Chondrocyte (in vitro differentiated cells): ENCODE data around the gene IL20RB. TPM values are rescaled to one million over a fixed set of nuclear protein-coding genes. Genes with fewer than 3 reads are reported as not detected.
A peak's percentile ranks its signal among the peaks of the same experiment; 100 is the strongest.

ENCODE experiments used
- DNase-seq: peaks from one replicate; pipeline ENCODE4 v3.0.0; 2021; ENCODE audit warnings: mixed read lengths, low spot score
- H3K27ac Mint-ChIP-seq: one replicate; pipeline ENCODE4 v1.8.0; 2021; ENCODE audit warnings: mild to moderate bottlenecking, moderate library complexity, mixed read lengths; ENCODE audit not compliant: unreplicated experiment
- H3K27me3 Mint-ChIP-seq: 2 replicates; pipeline ENCODE4 v1.8.0; 2021; ENCODE audit warnings: low read depth, mixed read lengths
- H3K36me3 Mint-ChIP-seq: 2 replicates; pipeline ENCODE4 v1.8.0; 2021; ENCODE audit warnings: low read depth, mixed read lengths
- H3K4me1 Mint-ChIP-seq: 2 replicates; pipeline ENCODE4 v1.8.0; 2021; ENCODE audit warnings: low read depth, mild to moderate bottlenecking, mixed read lengths
- H3K4me3 Mint-ChIP-seq: one replicate; pipeline ENCODE4 v1.8.0; 2021; ENCODE audit warnings: mild to moderate bottlenecking, moderate library complexity, mixed read lengths; ENCODE audit not compliant: unreplicated experiment
- H3K9me3 Mint-ChIP-seq: 2 replicates; pipeline ENCODE4 v1.8.0; 2021; ENCODE audit warnings: low read depth, mixed read lengths
- CTCF ChIP-seq: fragments of 200-600 bp; sonication (generic); IDR thresholded peaks from 2 replicates; pipeline ENCODE4 v1.5.0; 2021; ENCODE audit warnings: antibody characterized with exemption, mild to moderate bottlenecking, moderate library complexity
- total RNA-seq: library from RNA; stranded (reverse); gene quantifications from 3 replicates; pipeline ENCODE4 v1.2.1, GENCODE V29; 2021

Gene IL20RB
- total RNA-seq, 1 donor from 2014 or later: 0.92 TPM

DNA sequence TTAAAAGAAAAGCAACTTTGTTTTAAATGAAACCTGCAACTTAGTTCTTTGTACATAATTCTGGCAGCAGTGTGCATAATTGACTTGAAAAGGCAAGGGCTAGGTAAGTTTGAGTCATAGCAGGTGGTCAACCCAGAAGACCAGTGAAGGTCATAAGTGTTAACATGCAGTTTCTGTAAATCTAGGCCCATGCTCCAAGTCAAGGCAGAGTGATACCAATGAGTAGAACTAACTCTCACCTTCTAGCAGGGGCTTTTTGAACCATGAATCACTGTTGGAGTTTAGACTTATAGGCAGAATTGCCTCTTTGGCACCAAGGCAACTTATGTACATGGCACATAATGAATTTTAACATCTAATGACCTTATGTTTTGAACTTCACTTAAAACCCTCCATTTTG is 29.5 kb upstream of the IL20RB start:
- Mint-ChIP-seq H3K4me1 (peaks cover 23% of the 10 kb centered on the region), H3K4me3 (no peak overlapping the region)

DNA sequence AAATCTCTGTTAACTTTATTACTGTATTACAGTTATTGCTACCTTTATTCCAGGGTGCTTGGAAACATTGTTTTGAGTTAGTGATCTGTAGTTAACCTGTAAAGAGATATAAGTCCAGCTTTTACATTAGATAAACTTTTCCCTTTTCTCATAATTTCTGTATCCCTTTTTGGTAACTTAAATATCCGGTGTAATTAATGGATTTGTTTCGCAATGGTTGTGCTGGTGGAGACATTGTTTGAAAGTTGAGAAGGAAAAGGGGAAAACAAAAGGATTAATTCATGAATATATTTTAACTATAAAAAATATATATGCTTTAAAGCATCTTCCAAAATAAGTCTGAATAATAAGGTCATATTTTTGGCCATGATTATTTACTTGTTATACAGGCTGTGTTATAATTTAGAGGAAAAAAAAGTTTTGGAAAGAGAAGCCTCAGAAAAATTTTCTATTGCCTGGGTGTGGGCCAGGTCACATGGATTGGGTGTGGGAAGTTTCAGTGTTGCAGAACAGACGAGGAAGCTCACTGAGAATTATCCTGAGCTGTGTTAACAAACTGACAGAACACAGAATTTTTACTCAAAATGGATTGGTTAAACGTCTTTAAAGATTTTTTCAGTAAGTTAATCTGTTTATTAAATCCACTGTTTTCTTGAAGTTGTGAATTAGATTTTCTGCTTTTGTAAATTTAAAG is 27.7 kb upstream of the IL20RB start:
- DNase-seq: no peak
- H3K36me3 Mint-ChIP-seq: peaks cover 4% of the 10 kb centered on the region
- no peaks in the 10 kb centered on the region for H3K9me3 Mint-ChIP-seq
- H3K27ac Mint-ChIP-seq: peak overlapping the region; percentile 59
- TF ChIP-seq CTCF: no peak
- no peak overlapping the region for H3K4me3 Mint-ChIP-seq
- no peaks in the 10 kb centered on the region for H3K27me3 Mint-ChIP-seq
- H3K4me1 Mint-ChIP-seq: peaks cover 24% of the 10 kb centered on the region

More for the DNA sequence above, 29.5 kb upstream of the IL20RB start:
- TF ChIP-seq CTCF: no peak
- H3K27me3 Mint-ChIP-seq: no peaks in the 10 kb centered on the region
- no peaks in the 10 kb centered on the region for H3K9me3 Mint-ChIP-seq
- H3K36me3 Mint-ChIP-seq: peaks cover 2% of the 10 kb centered on the region
- no peak overlapping the region for H3K27ac Mint-ChIP-seq
- no peak for DNase-seq

GRCh38 chr3:136931606-136932005 is 26.2 kb upstream of the IL20RB start:
- peaks cover 24% of the 10 kb centered on the region for H3K4me1 Mint-ChIP-seq

GRCh38 chr3:136932523-136932922 is 25.3 kb upstream of the IL20RB start:
- H3K4me3 Mint-ChIP-seq: no peak overlapping the region
- no peak for TF ChIP-seq CTCF
- peaks cover 10% of the 10 kb centered on the region for H3K9me3 Mint-ChIP-seq
- no peaks in the 10 kb centered on the region for H3K27me3 Mint-ChIP-seq
- DNase-seq: no peak
- H3K4me1 Mint-ChIP-seq: peaks cover 25% of the 10 kb centered on the region
- no peak overlapping the region for H3K27ac Mint-ChIP-seq
- peaks cover 8% of the 10 kb centered on the region for H3K36me3 Mint-ChIP-seq

More at GRCh38 chr3:136931606-136932005, 26.2 kb upstream of the IL20RB start:
- TF ChIP-seq CTCF: no peak
- no peaks in the 10 kb centered on the region for H3K27me3 Mint-ChIP-seq
- no peak overlapping the region for H3K4me3 Mint-ChIP-seq
- H3K9me3 Mint-ChIP-seq: peaks cover 4% of the 10 kb centered on the region
- H3K36me3 Mint-ChIP-seq: peaks cover 5% of the 10 kb centered on the region
- no peak overlapping the region for H3K27ac Mint-ChIP-seq
- no peak for DNase-seq

DNA sequence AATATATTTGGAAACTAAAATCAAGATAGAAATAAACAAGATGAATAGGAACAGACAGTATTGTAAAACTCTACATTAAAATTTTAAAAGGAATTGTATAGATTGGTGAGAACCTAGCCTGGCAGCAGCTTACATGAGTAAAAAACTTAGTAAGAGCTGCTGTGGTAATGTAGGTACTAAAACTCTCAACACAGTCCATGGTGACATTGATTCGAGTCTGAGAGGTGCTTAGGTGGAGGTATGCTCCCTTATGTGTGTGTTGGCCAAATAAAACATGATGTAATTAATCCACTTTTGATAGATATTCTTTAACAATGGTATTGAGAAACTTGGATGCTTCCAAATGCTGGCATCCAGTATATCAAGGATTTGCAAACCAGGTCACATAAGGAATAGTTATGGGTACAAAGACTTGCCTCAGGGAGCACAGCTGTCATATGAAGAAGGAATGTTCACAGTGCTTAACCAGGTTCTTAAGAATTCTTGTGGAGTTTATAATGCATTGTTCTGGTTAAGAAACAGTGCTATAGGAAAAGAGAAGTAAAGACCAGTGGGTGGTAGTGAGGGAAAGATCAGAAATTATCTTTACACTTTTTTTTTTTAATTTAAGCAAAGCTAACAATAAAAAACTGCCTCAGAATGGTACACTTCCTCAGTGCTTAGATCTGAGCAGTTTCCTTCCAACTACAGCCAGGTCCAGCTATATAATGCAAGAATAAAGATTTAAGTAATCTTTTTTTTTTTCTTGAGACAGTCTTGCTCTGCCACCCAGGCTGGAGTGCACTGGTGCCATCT is 24.6 kb upstream of the IL20RB start:
- no peak overlapping the region for H3K27ac Mint-ChIP-seq
- TF ChIP-seq CTCF: no peak
- DNase-seq: no peak
- H3K27me3 Mint-ChIP-seq: no peaks in the 10 kb centered on the region
- no peak overlapping the region for H3K4me3 Mint-ChIP-seq
- H3K4me1 Mint-ChIP-seq: peaks cover 32% of the 10 kb centered on the region
- peaks cover 8% of the 10 kb centered on the region for H3K36me3 Mint-ChIP-seq
- peaks cover 13% of the 10 kb centered on the region for H3K9me3 Mint-ChIP-seq
